Liver (tissue), 9 donors: Measurements from ENCODE around the gene AP3M1. TPM values are rescaled to one million over a fixed set of nuclear protein-coding genes. Genes with fewer than 3 reads are reported as not detected.

Source experiments
- DNase-seq: peaks from one replicate; pipeline ENCODE4 v3.0.0-alpha.2; 2017; ENCODE audit warnings: low spot score
- H3K27ac ChIP-seq, 2 donors: one replicate each; pipeline ENCODE4 v1.7.0; 2013; ENCODE audit warnings: inconsistent platforms in 2 of 2, low read length in 2 of 2, control low read depth in 1 of 2, low read depth in 1 of 2, mild to moderate bottlenecking in 1 of 2
- H3K27me3 ChIP-seq, 4 donors: one replicate each; pipeline versions ENCODE4 v1.6.1 to v1.7.0; 2013; ENCODE audit warnings: low read length in 3 of 4, inconsistent platforms in 1 of 4, mild to moderate bottlenecking in 1 of 4, moderate library complexity in 1 of 4; ENCODE audit not compliant: control insufficient read depth in 4 of 4, insufficient read depth in 4 of 4
- H3K36me3 ChIP-seq, 4 donors: one replicate each; pipeline versions ENCODE4 v1.6.1 to v1.7.0; 2013; ENCODE audit warnings: low read length in 3 of 4, mild to moderate bottlenecking in 3 of 4, low read depth in 1 of 4, moderate library complexity in 1 of 4; ENCODE audit not compliant: control insufficient read depth in 4 of 4, insufficient read depth in 3 of 4
- H3K4me1 ChIP-seq, 4 donors: one replicate each; pipeline versions ENCODE4 v1.6.1 to v1.7.0; 2013; ENCODE audit warnings: low read length in 3 of 4, mild to moderate bottlenecking in 3 of 4, moderate library complexity in 1 of 4; ENCODE audit not compliant: control insufficient read depth in 4 of 4, insufficient read depth in 4 of 4
- H3K4me3 ChIP-seq, 3 donors: one replicate each; pipeline versions ENCODE4 v1.6.1 to v1.7.0; 2013; ENCODE audit warnings: low read length in 3 of 3, control low read depth in 1 of 3, low read depth in 1 of 3, mild to moderate bottlenecking in 1 of 3
- H3K9ac ChIP-seq, 2 donors: one replicate each; pipeline ENCODE4 v1.7.0; 2013; ENCODE audit warnings: low read length in 2 of 2, mild to moderate bottlenecking in 2 of 2, moderate library complexity in 2 of 2, control low read depth in 1 of 2, low read depth in 1 of 2
- H3K9me3 ChIP-seq, 4 donors: one replicate each; pipeline versions ENCODE4 v1.6.1 to v1.7.0; 2013; ENCODE audit warnings: low read length in 3 of 4; ENCODE audit not compliant: control insufficient read depth in 4 of 4
- ATF3 ChIP-seq: IDR thresholded peaks from 2 replicates; pipeline ENCODE4 v1.6.1; 2016; ENCODE audit warnings: antibody characterized with exemption
- CTCF ChIP-seq: fragments of 150-350 bp; IDR thresholded peaks from 2 replicates; pipeline ENCODE4 v1.5.1; 2017; ENCODE audit warnings: improper control_type of control experiment, low read depth, low read length; ENCODE audit not compliant: missing input control
- EGR1 ChIP-seq, 2 donors: IDR thresholded peaks; 2 replicates each; pipeline ENCODE4 v1.6.1; 2016 to 2018; ENCODE audit warnings: antibody characterized with exemption in 2 of 2, low read depth in 2 of 2
- FOXA1 ChIP-seq: IDR thresholded peaks from 2 replicates; pipeline ENCODE4 v1.6.1; 2016; ENCODE audit warnings: antibody characterized with exemption
- FOXA2 ChIP-seq: IDR thresholded peaks from 2 replicates; pipeline ENCODE4 v1.6.1; 2016; ENCODE audit warnings: antibody characterized with exemption
- GABPA ChIP-seq, 2 donors: IDR thresholded peaks in 1 of 2; conservative IDR thresholded peaks in 1 of 2; 2 replicates each; pipeline ENCODE4 v1.6.1; 2016; ENCODE audit warnings: antibody characterized with exemption in 2 of 2, mild to moderate bottlenecking in 1 of 2, moderate library complexity in 1 of 2
- HNF4A ChIP-seq, 2 donors: conservative IDR thresholded peaks; 2 replicates each; pipeline ENCODE4 v1.6.1; 2016; ENCODE audit warnings: antibody characterized with exemption in 2 of 2, mild to moderate bottlenecking in 2 of 2
- HNF4G ChIP-seq: IDR thresholded peaks from 2 replicates; pipeline ENCODE4 v1.6.1; 2016; ENCODE audit warnings: antibody characterized with exemption
- JUND ChIP-seq, 2 donors: IDR thresholded peaks; 2 replicates each; pipeline ENCODE4 v1.6.1; 2016; ENCODE audit warnings: antibody characterized with exemption in 2 of 2
- MAX ChIP-seq: IDR thresholded peaks from 2 replicates; pipeline ENCODE4 v1.6.1; 2016; ENCODE audit warnings: antibody characterized with exemption
- NR2F2 ChIP-seq: IDR thresholded peaks from 2 replicates; pipeline ENCODE4 v1.6.1; 2016; ENCODE audit warnings: antibody characterized with exemption
- RAD21 ChIP-seq, 2 donors: IDR thresholded peaks; 2 replicates each; pipeline ENCODE4 v1.6.1; 2016; ENCODE audit warnings: antibody characterized with exemption in 2 of 2, mild to moderate bottlenecking in 2 of 2
- REST ChIP-seq: IDR thresholded peaks from 2 replicates; pipeline ENCODE4 v1.6.1; 2016; ENCODE audit warnings: antibody characterized with exemption, mild to moderate bottlenecking
- RXRA ChIP-seq, 2 donors: IDR thresholded peaks; 2 replicates each; pipeline ENCODE4 v1.6.1; 2017 to 2018; ENCODE audit warnings: antibody characterized with exemption in 2 of 2, mild to moderate bottlenecking in 1 of 2
- SP1 ChIP-seq: IDR thresholded peaks from 2 replicates; pipeline ENCODE4 v1.6.1; 2018; ENCODE audit warnings: antibody characterized with exemption, mild to moderate bottlenecking
- TAF1 ChIP-seq: conservative IDR thresholded peaks from 2 replicates; pipeline ENCODE4 v1.6.1; 2016; ENCODE audit warnings: antibody characterized with exemption, mild to moderate bottlenecking
- YY1 ChIP-seq: IDR thresholded peaks from 2 replicates; pipeline ENCODE4 v1.6.1; 2016; ENCODE audit warnings: antibody characterized with exemption, mild to moderate bottlenecking
- ZBTB33 ChIP-seq: IDR thresholded peaks from 2 replicates; pipeline ENCODE4 v1.6.1; 2016; ENCODE audit warnings: antibody characterized with exemption
- WGBS: extraction: QIAGEN DNeasy Blood & Tissue Kit; methylation state at CpG from one replicate; pipeline ENCODE4 v1.1.7; 2013; 5-methylcytosine and 5-hydroxymethylcytosine counted together
- polyA plus RNA-seq, 2 donors: library from polyadenylated mRNA; stranded (reverse) in 1 of 2; unstranded in 1 of 2; fragments of 200-250 nt in 1 of 2; fragments of >200 nt in 1 of 2; fragmentation: Nextera tagmentation in 1 of 2; extraction: Ambion mirVana in 1 of 2; gene quantifications; one replicate each; pipeline versions ENCODE4 v1.2.1 to v1.2.3, GENCODE V29; 2013 to 2015
- total RNA-seq, 2 donors: library from RNA; depleted of rRNA; stranded (reverse); fragments of >200 nt; gene quantifications; one replicate each; pipeline ENCODE4 v1.2.3, GENCODE V29; 2014
- donor health status: healthy.
- donor health status: healthy.
- donor health status: healthy.
- donor health status: healthy.
- donor health status: healthy.

AP3M1 gene
- total and polyA plus RNA-seq, 4 donors, result 7.5 to 24.8 (median 16.6) TPM

- H3K4me3 ChIP-seq, result no peak overlapping the region
- no peaks in the 10 kb centered on the region for H3K9me3 ChIP-seq
- no peaks in the 10 kb centered on the region for H3K27me3 ChIP-seq
- TF ChIP-seq TAF1 (no peak), RXRA (IDR thresholded peaks at IDR 0.05) (peak; percentile 61 to 69), ATF3 (peak; percentile 88), RAD21 (IDR thresholded peaks at IDR 0.05) (peak; percentile 35 to 50), FOXA1 (peak; percentile 18), HNF4A (conservative IDR thresholded peaks at IDR 0.05) (peak; percentile 98), GABPA (IDR thresholded peaks at IDR 0.05 in 1 of 2, conservative IDR thresholded peaks at IDR 0.05 in 1 of 2) (no peak), ZBTB33 (no peak), CTCF (no peak), HNF4G (peak; percentile 87), SP1 (peak; percentile 92), REST (peak; percentile 76), JUND (IDR thresholded peaks at IDR 0.05) (peak; percentile 94 to 97), MAX (peak; percentile 45), YY1 (peak; percentile 78), NR2F2 (no peak), FOXA2 (peak; percentile 53), EGR1 (IDR thresholded peaks at IDR 0.05; ENCODE audit: low read depth in 2 of 2) (peak in 1 of 2 donors; percentile 87)
- H3K4me1 ChIP-seq, result peaks cover 4 to 38% (median 22%) of the 10 kb centered on the region in 4 donors
- no peaks in the 10 kb centered on the region for H3K36me3 ChIP-seq
- DNase-seq, result no peak
- peak overlapping the region; percentile 66 to 77 for H3K27ac ChIP-seq
- H3K9ac ChIP-seq, result no peak overlapping the region
- 27% methylated on average over 3 of the region's 3 CpGs for WGBS
Observed at GRCh38 chr10:74174521-74174920, 23.9 kb upstream of the AP3M1 start.
